CD14-positive monocyte (primary cell): ENCODE measurements around the gene UNC45B. TPM values are rescaled to one million over a fixed set of nuclear protein-coding genes. Genes with fewer than 3 reads are reported as not detected.

Source experiments
- DNase-seq, 3 donors: peaks; one replicate each; pipeline ENCODE4 v3.0.0-alpha.2; 2011 to 2022
- H2AFZ ChIP-seq: 2 replicates; pipeline ENCODE4 v1.6.0; 2012; ENCODE audit warnings: mild to moderate bottlenecking, low read depth, low read length, inconsistent platforms; ENCODE audit not compliant: insufficient read depth, poor library complexity, severe bottlenecking
- H3K27ac ChIP-seq, 2 donors: 1 replicate in 1 of 2; 2 replicates in 1 of 2; pipeline ENCODE4 v1.5.1; 2012 to 2013; ENCODE audit warnings: low read length in 2 of 2, control low read depth in 1 of 2, inconsistent platforms in 1 of 2, low read depth in 1 of 2, mild to moderate bottlenecking in 1 of 2
- H3K27me3 ChIP-seq, 2 donors: one replicate each; pipeline versions ENCODE4 v1.6.0 to v1.6.1; 2011 to 2013; ENCODE audit warnings: low read length in 2 of 2; ENCODE audit not compliant: control insufficient read depth in 2 of 2, insufficient read depth in 2 of 2
- H3K36me3 ChIP-seq, 2 donors: replicated peaks in 1 of 2; 1 replicate in 1 of 2; 2 replicates in 1 of 2; pipeline versions ENCODE4 v1.5.1 to v1.6.1; 2012 to 2013; ENCODE audit warnings: low read length in 2 of 2, control low read depth in 1 of 2, inconsistent platforms in 1 of 2, mild to moderate bottlenecking in 1 of 2; ENCODE audit not compliant: insufficient read depth in 2 of 2, control insufficient read depth in 1 of 2
- H3K4me1 ChIP-seq, 2 donors: 1 replicate in 1 of 2; 2 replicates in 1 of 2; pipeline versions ENCODE4 v1.5.1 to v1.6.1; 2012 to 2013; ENCODE audit warnings: low read length in 2 of 2, control low read depth in 1 of 2, inconsistent platforms in 1 of 2, mild to moderate bottlenecking in 1 of 2, moderate library complexity in 1 of 2; ENCODE audit not compliant: insufficient read depth in 2 of 2, control insufficient read depth in 1 of 2
- H3K4me2 ChIP-seq: replicated peaks from 2 replicates; pipeline ENCODE3; 2012; ENCODE audit warnings: low read length, moderate library complexity, mild to moderate bottlenecking; ENCODE audit not compliant: poor library complexity, severe bottlenecking; ENCODE audit errors: extremely low read depth
- H3K4me3 ChIP-seq, 3 experiments: fragments of 200-600 bp in 1 of 3; sonication (generic) in 1 of 3; replicated peaks in 1 of 3; 1 replicate in 2 of 3; 2 replicates in 1 of 3; pipeline ENCODE4 v1.5.1; 2011 to 2013; ENCODE audit warnings: low read length in 3 of 3, mild to moderate bottlenecking in 3 of 3, control low read depth in 2 of 3, low read depth in 2 of 3, inconsistent platforms in 1 of 3, moderate library complexity in 1 of 3
- H3K79me2 ChIP-seq: 2 replicates; pipeline ENCODE4 v1.6.0; 2012; ENCODE audit warnings: mild to moderate bottlenecking, control low read depth, inconsistent platforms, low read length, moderate library complexity; ENCODE audit not compliant: insufficient read depth
- H3K9ac ChIP-seq: 2 replicates; pipeline ENCODE4 v1.6.0; 2017; ENCODE audit warnings: low read length, mild to moderate bottlenecking; ENCODE audit not compliant: insufficient read depth, poor library complexity, severe bottlenecking
- H3K9me3 ChIP-seq, 2 donors: replicated peaks in 1 of 2; 1 replicate in 1 of 2; 2 replicates in 1 of 2; pipeline versions ENCODE4 v1.5.1 to v1.6.1; 2012 to 2013; ENCODE audit warnings: low read length in 2 of 2, control low read depth in 1 of 2; ENCODE audit not compliant: control insufficient read depth in 1 of 2, insufficient read depth in 1 of 2
- H4K20me1 ChIP-seq: 2 replicates; pipeline ENCODE4 v1.6.0; 2012; ENCODE audit warnings: mild to moderate bottlenecking, low read length, control low read depth, moderate library complexity; ENCODE audit not compliant: insufficient read depth
- H3K27ac Mint-ChIP-seq, 7 donors: one replicate each; pipeline ENCODE4 v1.8.0; 2020; ENCODE audit warnings: mild to moderate bottlenecking in 7 of 7, mixed read lengths in 7 of 7, moderate library complexity in 6 of 7, inconsistent platforms in 2 of 7
- H3K27me3 Mint-ChIP-seq, 3 donors: one replicate each; pipeline ENCODE4 v1.8.0; 2021 to 2022; ENCODE audit warnings: low read depth in 3 of 3, mild to moderate bottlenecking in 3 of 3, mixed read lengths in 3 of 3, moderate library complexity in 3 of 3, inconsistent platforms in 1 of 3
- H3K36me3 Mint-ChIP-seq, 2 donors: one replicate each; pipeline ENCODE4 v1.8.0; 2020; ENCODE audit warnings: mixed read lengths in 2 of 2, inconsistent platforms in 1 of 2, mild to moderate bottlenecking in 1 of 2
- H3K4me1 Mint-ChIP-seq: one replicate; pipeline ENCODE4 v1.8.0; 2020; ENCODE audit warnings: mild to moderate bottlenecking, mixed read lengths
- H3K4me3 Mint-ChIP-seq, 2 donors: one replicate each; pipeline ENCODE4 v1.8.0; 2020; ENCODE audit warnings: mild to moderate bottlenecking in 2 of 2, mixed read lengths in 2 of 2, moderate library complexity in 1 of 2
- H3K9me3 Mint-ChIP-seq, 7 donors: one replicate each; pipeline ENCODE4 v1.8.0; 2020 to 2022; ENCODE audit warnings: mixed read lengths in 7 of 7, mild to moderate bottlenecking in 6 of 7, moderate library complexity in 6 of 7, inconsistent platforms in 2 of 7
- CTCF ChIP-seq: fragments of 200-600 bp; IDR thresholded peaks from one replicate; pipeline ENCODE4 v1.8.0; 2022; ENCODE audit warnings: antibody characterized with exemption, mild to moderate bottlenecking
- WGBS: methylation state at CpG from one replicate; pipeline ENCODE4 v1.1.5; 2013; ENCODE audit warnings: missing lambda C conversion rate; ENCODE audit not compliant: insufficient coverage; 5-methylcytosine and 5-hydroxymethylcytosine counted together
- intact Hi-C, 2 donors: fragments of 100-400 bp; cut with micrococcal nuclease; formaldehyde crosslinking; loops; one replicate each; pipeline versions ENCODE4 v1.15.0 to v1.15.1; 2023
- polyA plus RNA-seq, 3 donors: library from polyadenylated mRNA; depleted of rRNA in 1 of 3; unstranded in 2 of 3; stranded (reverse) in 1 of 3; fragments of 300-500 nt in 2 of 3; fragments of >200 nt in 1 of 3; fragmentation: Illumina TruSeq in 2 of 3; gene quantifications; 1 replicate in 2 of 3; 2 replicates in 1 of 3; pipeline ENCODE4 v1.2.3, GENCODE V29; 2012 to 2021

UNC45B gene
- polyA plus RNA-seq, 3 donors: not detected

- H3K4me2 ChIP-seq: no peak overlapping the region
- no peak for TF ChIP-seq CTCF
- no peaks in the 10 kb centered on the region for H3K36me3 ChIP-seq
- H3K79me2 ChIP-seq: no peaks in the 10 kb centered on the region
- H3K27me3 ChIP-seq: no peaks in the 10 kb centered on the region
- H3K4me3 Mint-ChIP-seq: no peak overlapping the region
- H3K27me3 Mint-ChIP-seq: peaks cover 5 to 17% (median 13%) of the 10 kb centered on the region in 3 donors
- DNase-seq: peak; percentile 44 to 80 (median 71)
- H3K4me1 Mint-ChIP-seq: peaks cover 25% of the 10 kb centered on the region
- H3K9me3 ChIP-seq: no peaks in the 10 kb centered on the region
- no CpG with 5 or more reads among the region's 1 CpG for WGBS
- H2AFZ ChIP-seq: no peak overlapping the region
- H3K4me1 ChIP-seq: peaks cover 7 to 30% of the 10 kb centered on the region in 2 donors
- no peaks in the 10 kb centered on the region for H4K20me1 ChIP-seq
- intact Hi-C loops: loop anchor here in 1 of 2 donors (5.0 kb wide), 1 partner anchor 56 kb away; the partner anchor contains the start of gene SLFN5
- H3K36me3 Mint-ChIP-seq: no peaks in the 10 kb centered on the region
- H3K9me3 Mint-ChIP-seq: peaks cover 0 to 5% (median 1%) of the 10 kb centered on the region in 7 donors
- no peak overlapping the region for H3K4me3 ChIP-seq
- H3K9ac ChIP-seq: no peak overlapping the region
- H3K27ac Mint-ChIP-seq: peak overlapping the region in 3 of 7 donors; percentile 58 to 81 (median 75)
- H3K27ac ChIP-seq: no peak overlapping the region
Observed at GRCh38 chr17:35185849-35186248, 38.2 kb downstream of the UNC45B start.

GRCh38 chr17:35187481-35187880 lies 39.9 kb downstream of the UNC45B start:
- peaks cover 7 to 22% (median 15%) of the 10 kb centered on the region in 3 donors for H3K27me3 Mint-ChIP-seq
- Histone ChIP-seq H3K4me1 (peaks cover 7 to 30% of the 10 kb centered on the region in 2 donors), H3K9me3 (no peaks in the 10 kb centered on the region), H3K79me2 (no peaks in the 10 kb centered on the region), H3K36me3 (no peaks in the 10 kb centered on the region), H3K9ac (no peak overlapping the region), H4K20me1 (no peaks in the 10 kb centered on the region), H3K27me3 (peaks cover 0 to 3% of the 10 kb centered on the region in 2 donors), H3K4me2 (no peak overlapping the region), H3K4me3 (no peak overlapping the region), H3K27ac (no peak overlapping the region), H2AFZ (no peak overlapping the region)
- peaks cover 25% of the 10 kb centered on the region for H3K4me1 Mint-ChIP-seq
- intact Hi-C loops: loop anchor here in 1 of 2 donors (5.0 kb wide), 1 partner anchor 55 kb away; the partner anchor contains the start of gene SLFN5
- H3K4me3 Mint-ChIP-seq: no peak overlapping the region
- peaks cover 0 to 5% (median 1%) of the 10 kb centered on the region in 7 donors for H3K9me3 Mint-ChIP-seq
- TF ChIP-seq CTCF: no peak
- DNase-seq: no peak
- 100% methylated on average over 1 of the region's 2 CpGs for WGBS
- no peaks in the 10 kb centered on the region for H3K36me3 Mint-ChIP-seq
- no peak overlapping the region for H3K27ac Mint-ChIP-seq
